Thyroid gland (tissue), 4 donors: ENCODE measurements around the gene LUM.

Experiments used
- POLR2A ChIP-seq, 2 donors: fragments of 450-650 bp; IDR thresholded peaks; one replicate each; pipeline ENCODE4 v1.6.1; 2017; ENCODE audit warnings: antibody characterized with exemption in 2 of 2, mild to moderate bottlenecking in 2 of 2, moderate library complexity in 1 of 2
- TF ChIP-seq, protein P1 (sequence below), 6 experiments: fragments of 200-600 bp in 3 of 6; fragments of 450-650 bp in 3 of 6; sonication (generic) in 3 of 6; IDR thresholded peaks; one replicate each; pipeline ENCODE4 v1.5.1; 2016 to 2019; ENCODE audit warnings: antibody characterized with exemption in 6 of 6, mild to moderate bottlenecking in 2 of 6, inconsistent platforms in 1 of 6, moderate library complexity in 1 of 6

DNA sequence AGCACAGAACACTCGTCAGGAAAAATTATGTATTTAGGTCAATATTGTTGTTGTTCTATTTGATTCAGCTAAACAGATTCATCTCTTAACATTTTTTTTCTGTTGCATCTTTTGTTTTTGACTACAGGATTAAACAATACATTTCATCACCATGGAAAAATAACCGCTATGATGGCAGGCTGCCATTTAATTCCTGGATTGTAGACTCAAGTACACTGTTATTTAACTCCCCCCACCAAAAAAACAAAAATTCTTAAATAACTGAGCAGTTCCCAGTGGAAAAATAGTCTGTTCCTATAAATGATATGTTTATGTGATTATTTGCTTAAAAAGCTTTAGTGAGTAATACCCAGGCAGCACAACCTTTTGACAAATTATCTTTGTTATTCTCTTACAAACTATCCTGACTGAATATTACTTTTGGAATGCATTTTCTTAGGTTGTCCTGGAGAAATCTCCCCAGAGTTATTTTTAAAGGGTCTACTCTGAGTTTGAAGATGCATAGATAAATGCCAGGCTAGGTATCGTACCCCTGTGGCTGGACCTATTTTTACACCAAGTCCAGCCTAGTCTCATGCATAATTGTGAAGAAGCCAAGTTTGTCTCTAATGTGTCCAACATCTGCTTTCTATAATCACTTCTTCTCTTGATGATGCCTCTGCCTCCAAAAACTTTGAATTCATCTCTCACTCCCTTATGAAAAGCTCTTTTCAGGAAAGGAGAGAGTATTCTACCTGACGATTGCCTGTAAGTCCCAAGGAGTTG, 57.2 kb downstream of the LUM start:
- TF ChIP-seq, protein P1, sequence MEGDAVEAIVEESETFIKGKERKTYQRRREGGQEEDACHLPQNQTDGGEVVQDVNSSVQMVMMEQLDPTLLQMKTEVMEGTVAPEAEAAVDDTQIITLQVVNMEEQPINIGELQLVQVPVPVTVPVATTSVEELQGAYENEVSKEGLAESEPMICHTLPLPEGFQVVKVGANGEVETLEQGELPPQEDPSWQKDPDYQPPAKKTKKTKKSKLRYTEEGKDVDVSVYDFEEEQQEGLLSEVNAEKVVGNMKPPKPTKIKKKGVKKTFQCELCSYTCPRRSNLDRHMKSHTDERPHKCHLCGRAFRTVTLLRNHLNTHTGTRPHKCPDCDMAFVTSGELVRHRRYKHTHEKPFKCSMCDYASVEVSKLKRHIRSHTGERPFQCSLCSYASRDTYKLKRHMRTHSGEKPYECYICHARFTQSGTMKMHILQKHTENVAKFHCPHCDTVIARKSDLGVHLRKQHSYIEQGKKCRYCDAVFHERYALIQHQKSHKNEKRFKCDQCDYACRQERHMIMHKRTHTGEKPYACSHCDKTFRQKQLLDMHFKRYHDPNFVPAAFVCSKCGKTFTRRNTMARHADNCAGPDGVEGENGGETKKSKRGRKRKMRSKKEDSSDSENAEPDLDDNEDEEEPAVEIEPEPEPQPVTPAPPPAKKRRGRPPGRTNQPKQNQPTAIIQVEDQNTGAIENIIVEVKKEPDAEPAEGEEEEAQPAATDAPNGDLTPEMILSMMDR (IDR thresholded peaks at IDR 0.05), result no peak
- TF ChIP-seq POLR2A (IDR thresholded peaks at IDR 0.05), result no peak
